ENCODE measurements around the gene BSPRY.

BSPRY gene

DNA sequence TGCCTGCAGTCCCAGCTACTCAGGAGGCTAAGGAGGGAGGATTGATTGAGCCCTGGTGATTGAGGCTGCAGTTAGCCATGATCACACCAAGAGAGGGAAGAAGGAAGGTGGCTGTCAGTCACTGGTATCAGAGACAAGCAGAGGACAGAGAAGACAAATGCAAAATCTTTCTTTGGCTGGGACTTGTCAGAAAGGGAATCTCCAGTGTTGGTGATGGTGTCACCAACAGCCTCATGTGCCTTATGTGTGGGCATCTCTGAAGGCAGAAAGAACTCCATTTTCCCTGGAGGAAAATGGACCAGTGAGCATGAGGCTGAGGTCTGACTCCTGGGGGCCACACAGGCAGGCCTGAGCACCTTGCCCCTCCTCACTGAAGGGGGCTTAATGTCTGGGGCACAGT is 34.1 kb upstream of the BSPRY start:
- TF ChIP-seq, protein P1, sequence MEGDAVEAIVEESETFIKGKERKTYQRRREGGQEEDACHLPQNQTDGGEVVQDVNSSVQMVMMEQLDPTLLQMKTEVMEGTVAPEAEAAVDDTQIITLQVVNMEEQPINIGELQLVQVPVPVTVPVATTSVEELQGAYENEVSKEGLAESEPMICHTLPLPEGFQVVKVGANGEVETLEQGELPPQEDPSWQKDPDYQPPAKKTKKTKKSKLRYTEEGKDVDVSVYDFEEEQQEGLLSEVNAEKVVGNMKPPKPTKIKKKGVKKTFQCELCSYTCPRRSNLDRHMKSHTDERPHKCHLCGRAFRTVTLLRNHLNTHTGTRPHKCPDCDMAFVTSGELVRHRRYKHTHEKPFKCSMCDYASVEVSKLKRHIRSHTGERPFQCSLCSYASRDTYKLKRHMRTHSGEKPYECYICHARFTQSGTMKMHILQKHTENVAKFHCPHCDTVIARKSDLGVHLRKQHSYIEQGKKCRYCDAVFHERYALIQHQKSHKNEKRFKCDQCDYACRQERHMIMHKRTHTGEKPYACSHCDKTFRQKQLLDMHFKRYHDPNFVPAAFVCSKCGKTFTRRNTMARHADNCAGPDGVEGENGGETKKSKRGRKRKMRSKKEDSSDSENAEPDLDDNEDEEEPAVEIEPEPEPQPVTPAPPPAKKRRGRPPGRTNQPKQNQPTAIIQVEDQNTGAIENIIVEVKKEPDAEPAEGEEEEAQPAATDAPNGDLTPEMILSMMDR (IDR thresholded peaks at IDR 0.05; ENCODE audit: poor library complexity, severe bottlenecking): no peak
- no peak for DNase-seq (ENCODE audit: low spot score)
- H3K4me3 ChIP-seq (ENCODE audit: severe bottlenecking): no peak overlapping the region
- H3K4me1 ChIP-seq (ENCODE audit: insufficient read depth, poor library complexity, severe bottlenecking): no peaks in the 10 kb centered on the region
- H3K27me3 ChIP-seq (ENCODE audit: insufficient read depth, poor library complexity, severe bottlenecking): no peaks in the 10 kb centered on the region
- H3K9me3 ChIP-seq (ENCODE audit: severe bottlenecking): no peaks in the 10 kb centered on the region
- H3K36me3 ChIP-seq (ENCODE audit: low read depth): no peaks in the 10 kb centered on the region
- no peak overlapping the region for H3K27ac ChIP-seq (ENCODE audit: poor library complexity, severe bottlenecking)
- ATAC-seq (ENCODE audit: low read depth): no peak

DNA sequence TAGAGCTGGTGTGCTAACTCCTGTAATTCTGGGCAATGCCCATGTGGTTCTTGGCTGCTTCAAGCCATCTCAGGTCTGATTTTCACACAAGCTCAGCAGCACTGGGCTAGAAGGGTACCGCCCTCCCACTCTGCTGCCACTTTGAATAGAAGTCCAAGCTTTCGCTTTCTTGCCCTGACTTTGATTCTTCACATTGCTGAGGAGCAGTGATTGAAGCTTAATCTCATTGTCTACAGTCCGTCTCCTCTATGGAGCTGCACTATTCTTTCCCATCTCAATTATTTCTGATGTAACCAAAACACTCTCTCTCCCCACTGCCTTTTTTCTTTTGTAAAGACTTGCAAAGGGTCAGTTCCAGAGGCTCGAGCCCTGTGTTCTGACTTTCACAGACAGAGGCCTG is 33.3 kb upstream of the BSPRY start:
- no peak overlapping the region for H3K27ac ChIP-seq (ENCODE audit: poor library complexity, severe bottlenecking)
- H3K4me3 ChIP-seq (ENCODE audit: severe bottlenecking): no peak overlapping the region
- H3K27me3 ChIP-seq (ENCODE audit: insufficient read depth, poor library complexity, severe bottlenecking): no peaks in the 10 kb centered on the region
- no peak for DNase-seq (ENCODE audit: low spot score)
- H3K4me1 ChIP-seq (ENCODE audit: insufficient read depth, poor library complexity, severe bottlenecking): no peaks in the 10 kb centered on the region
- no peaks in the 10 kb centered on the region for H3K36me3 ChIP-seq (ENCODE audit: low read depth)
- no peaks in the 10 kb centered on the region for H3K9me3 ChIP-seq (ENCODE audit: severe bottlenecking)
- no peak for ATAC-seq (ENCODE audit: low read depth)
- TF ChIP-seq, protein P1 (IDR thresholded peaks at IDR 0.05; ENCODE audit: poor library complexity, severe bottlenecking): no peak

DNA sequence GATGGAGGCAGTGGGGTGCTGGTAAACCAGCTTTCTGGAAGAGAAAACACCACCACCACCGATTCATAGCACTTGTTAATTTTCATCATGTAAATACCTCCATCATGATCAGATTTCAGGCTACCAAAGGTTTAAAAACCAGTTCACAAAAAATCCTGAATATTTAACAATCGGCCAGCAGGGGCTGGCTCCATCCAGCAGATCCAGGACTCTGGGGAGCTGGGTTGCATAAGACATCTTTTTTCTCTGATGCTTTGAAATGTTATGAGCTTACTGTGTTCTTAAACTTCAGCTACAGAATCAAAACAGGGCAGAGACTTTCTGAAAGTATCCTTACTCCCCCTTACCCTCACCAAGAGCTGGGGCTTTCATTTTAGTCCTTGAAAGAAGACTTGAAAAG is 31.6 kb upstream of the BSPRY start:
- H3K27me3 ChIP-seq (ENCODE audit: insufficient read depth, poor library complexity, severe bottlenecking): no peaks in the 10 kb centered on the region

GRCh38 chr9:113319054-113319453 is 30.3 kb upstream of the BSPRY start:
- Histone ChIP-seq H3K27ac (ENCODE audit: poor library complexity, severe bottlenecking) (no peak overlapping the region), H3K27me3 (ENCODE audit: insufficient read depth, poor library complexity, severe bottlenecking) (no peaks in the 10 kb centered on the region), H3K4me3 (ENCODE audit: severe bottlenecking) (no peak overlapping the region), H3K4me1 (ENCODE audit: insufficient read depth, poor library complexity, severe bottlenecking) (no peaks in the 10 kb centered on the region), H3K9me3 (ENCODE audit: severe bottlenecking) (no peaks in the 10 kb centered on the region), H3K36me3 (ENCODE audit: low read depth) (no peaks in the 10 kb centered on the region)
- TF ChIP-seq, protein P1 (IDR thresholded peaks at IDR 0.05; ENCODE audit: poor library complexity, severe bottlenecking): no peak
- DNase-seq (ENCODE audit: low spot score) (no peak), ATAC-seq (ENCODE audit: low read depth) (no peak)

More for the DNA sequence above, 31.6 kb upstream of the BSPRY start:
- H3K36me3 ChIP-seq (ENCODE audit: low read depth): no peaks in the 10 kb centered on the region
- ATAC-seq (ENCODE audit: low read depth) (no peak), DNase-seq (ENCODE audit: low spot score) (no peak)
- H3K4me3 ChIP-seq (ENCODE audit: severe bottlenecking): no peak overlapping the region
- no peaks in the 10 kb centered on the region for H3K4me1 ChIP-seq (ENCODE audit: insufficient read depth, poor library complexity, severe bottlenecking)
- no peaks in the 10 kb centered on the region for H3K9me3 ChIP-seq (ENCODE audit: severe bottlenecking)
- TF ChIP-seq, protein P1 (IDR thresholded peaks at IDR 0.05; ENCODE audit: poor library complexity, severe bottlenecking): peak; percentile 5
- H3K27ac ChIP-seq (ENCODE audit: poor library complexity, severe bottlenecking): no peak overlapping the region

- Histone ChIP-seq H3K27ac (ENCODE audit: poor library complexity, severe bottlenecking) (no peak overlapping the region), H3K27me3 (ENCODE audit: insufficient read depth, poor library complexity, severe bottlenecking) (no peaks in the 10 kb centered on the region), H3K36me3 (ENCODE audit: low read depth) (no peaks in the 10 kb centered on the region), H3K4me1 (ENCODE audit: insufficient read depth, poor library complexity, severe bottlenecking) (no peaks in the 10 kb centered on the region), H3K9me3 (ENCODE audit: severe bottlenecking) (no peaks in the 10 kb centered on the region), H3K4me3 (ENCODE audit: severe bottlenecking) (no peak overlapping the region)
- TF ChIP-seq, protein P1 (IDR thresholded peaks at IDR 0.05; ENCODE audit: poor library complexity, severe bottlenecking): no peak
- DNase-seq (ENCODE audit: low spot score): no peak
- no peak for ATAC-seq (ENCODE audit: low read depth)
Observed at GRCh38 chr9:113320051-113320450, 29.3 kb upstream of the BSPRY start.

Data from RWPE2 (cell line).